Adrenal gland (tissue), 5 donors: ENCODE measurements around the gene ATRN.

Experiments used
- CTCF ChIP-seq, 6 experiments: fragments of 450-650 bp in 4 of 6; fragments of 200-600 bp in 2 of 6; sonication (generic) in 1 of 6; IDR thresholded peaks; 1 replicate in 5 of 6; 2 replicates in 1 of 6; pipeline versions ENCODE4 v1.5.1 to v1.8.0; 2016 to 2021; ENCODE audit warnings: antibody characterized with exemption in 6 of 6, mild to moderate bottlenecking in 2 of 6, moderate library complexity in 1 of 6
- POLR2A ChIP-seq, 2 donors: fragments of 450-650 bp; IDR thresholded peaks; one replicate each; pipeline ENCODE4 v1.6.1; 2017; ENCODE audit warnings: antibody characterized with exemption in 2 of 2, mild to moderate bottlenecking in 2 of 2, moderate library complexity in 1 of 2
- donor health status: DM: no; HTN: no; CAD: no.

GRCh38 chr20:3629893-3630292 is 159.1 kb downstream of the ATRN start:
- no peak for TF ChIP-seq POLR2A (IDR thresholded peaks at IDR 0.05)
- no peak for TF ChIP-seq CTCF (IDR thresholded peaks at IDR 0.05)
